ENCODE measurements around the gene CAPN13. TPM values are rescaled to one million over a fixed set of nuclear protein-coding genes. Genes with fewer than 3 reads are reported as not detected.

Gene CAPN13
- total RNA-seq, 1 donor from 2014 or later, result not detected

GRCh38 chr2:30690126-30690561, 117.1 kb downstream of the CAPN13 start:
- H3K36me3 Mint-ChIP-seq, result no peaks in the 10 kb centered on the region
- H3K79me2 ChIP-seq (ENCODE audit: low read depth), result no peaks in the 10 kb centered on the region
- H3K27ac Mint-ChIP-seq, result no peak overlapping the region
- H3K27me3 Mint-ChIP-seq (ENCODE audit: insufficient read depth, low read depth), result no peaks in the 10 kb centered on the region
- H3K4me1 ChIP-seq, result peaks cover 4% of the 10 kb centered on the region
- H3F3A ChIP-seq (ENCODE audit: low read depth), result no peaks in the 10 kb centered on the region
- no peak for TF ChIP-seq EZH2phosphoT487 (IDR thresholded peaks at IDR 0.05)
- TF ChIP-seq EZH2 (IDR thresholded peaks at IDR 0.05), result no peak
- no peak overlapping the region for H3K4me3 ChIP-seq
- H4K20me1 ChIP-seq (ENCODE audit: low read depth), result no peaks in the 10 kb centered on the region
- no peaks in the 10 kb centered on the region for H3K27me3 ChIP-seq
- H3K36me3 ChIP-seq, result no peaks in the 10 kb centered on the region
- H3K4me3 Mint-ChIP-seq, result no peak overlapping the region
- no peaks in the 10 kb centered on the region for H3K9me3 Mint-ChIP-seq
- H3K27ac ChIP-seq, result no peak overlapping the region
- H2AFZ ChIP-seq (replicated peaks), result no peak overlapping the region
- H3K9me3 ChIP-seq (ENCODE audit: low read depth), result no peaks in the 10 kb centered on the region
- no peak overlapping the region for H3K9ac ChIP-seq
- no peak overlapping the region for H3K4me2 ChIP-seq
- no peaks in the 10 kb centered on the region for H3K4me1 Mint-ChIP-seq
- DNase-seq (ENCODE audit: low spot score), result no peak

DNA sequence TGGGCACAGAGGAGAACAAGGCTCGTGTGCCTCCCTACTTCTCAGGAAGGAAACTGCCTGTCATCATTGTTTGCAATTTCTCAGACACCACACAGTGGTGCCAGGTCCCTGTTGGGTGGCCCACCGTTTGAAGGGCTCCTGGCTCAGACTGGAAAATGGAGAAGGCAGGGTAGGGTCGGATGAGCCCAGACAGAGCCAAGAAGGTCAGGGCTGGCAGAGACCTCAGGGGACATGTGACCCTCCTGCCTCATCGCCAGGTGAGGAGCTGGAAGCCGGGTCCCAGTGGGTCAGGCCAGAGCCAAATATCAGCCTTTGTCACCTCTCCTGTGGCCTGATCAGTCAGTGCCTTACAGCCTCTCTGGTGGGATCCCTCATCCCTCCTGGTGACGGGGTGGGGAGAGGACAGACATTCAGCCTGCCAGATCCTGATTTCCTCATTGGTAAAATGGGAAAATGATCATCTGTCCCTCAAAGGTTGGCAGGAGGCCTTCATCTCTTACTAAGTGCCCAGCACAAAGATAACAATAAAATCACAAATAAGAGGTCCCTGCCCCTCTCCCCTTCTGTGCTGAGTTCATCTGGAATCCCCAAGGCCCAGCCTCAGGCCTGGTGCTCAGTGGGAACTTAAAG, 117.6 kb downstream of the CAPN13 start:
- Histone ChIP-seq H3K4me1 (peaks cover 4% of the 10 kb centered on the region), H3K27ac (no peak overlapping the region), H3K36me3 (no peaks in the 10 kb centered on the region), H2AFZ (replicated peaks) (no peak overlapping the region), H3K4me2 (no peak overlapping the region), H3K79me2 (ENCODE audit: low read depth) (no peaks in the 10 kb centered on the region), H3K9me3 (ENCODE audit: low read depth) (no peaks in the 10 kb centered on the region), H3F3A (ENCODE audit: low read depth) (no peaks in the 10 kb centered on the region), H3K4me3 (no peak overlapping the region), H4K20me1 (ENCODE audit: low read depth) (no peaks in the 10 kb centered on the region), H3K27me3 (no peaks in the 10 kb centered on the region), H3K9ac (no peak overlapping the region)
- no peaks in the 10 kb centered on the region for H3K4me1 Mint-ChIP-seq
- H3K4me3 Mint-ChIP-seq, result no peak overlapping the region
- H3K9me3 Mint-ChIP-seq, result no peaks in the 10 kb centered on the region
- H3K27ac Mint-ChIP-seq, result no peak overlapping the region
- TF ChIP-seq EZH2phosphoT487 (IDR thresholded peaks at IDR 0.05) (no peak), CTCF (IDR thresholded peaks at IDR 0.05) (no peak), EZH2 (IDR thresholded peaks at IDR 0.05) (no peak)
- no peak for DNase-seq (ENCODE audit: low spot score)
- no peaks in the 10 kb centered on the region for H3K27me3 Mint-ChIP-seq (ENCODE audit: insufficient read depth, low read depth)
- H3K36me3 Mint-ChIP-seq, result no peaks in the 10 kb centered on the region

GRCh38 chr2:30688956-30689401, 118.3 kb downstream of the CAPN13 start:
- no peak for DNase-seq (ENCODE audit: low spot score)

More at GRCh38 chr2:30688956-30689401, 118.3 kb downstream of the CAPN13 start:
- Mint-ChIP-seq H3K27me3 (ENCODE audit: insufficient read depth, low read depth) (no peaks in the 10 kb centered on the region), H3K36me3 (no peaks in the 10 kb centered on the region), H3K9me3 (no peaks in the 10 kb centered on the region), H3K4me3 (no peak overlapping the region), H3K27ac (no peak overlapping the region), H3K4me1 (no peaks in the 10 kb centered on the region)
- H3K9ac ChIP-seq, result no peak overlapping the region
- no peaks in the 10 kb centered on the region for H3K79me2 ChIP-seq (ENCODE audit: low read depth)
- no peaks in the 10 kb centered on the region for H4K20me1 ChIP-seq (ENCODE audit: low read depth)
- no peak overlapping the region for H3K27ac ChIP-seq
- H3K4me3 ChIP-seq, result no peak overlapping the region
- no peaks in the 10 kb centered on the region for H3F3A ChIP-seq (ENCODE audit: low read depth)
- H3K4me2 ChIP-seq, result no peak overlapping the region
- no peaks in the 10 kb centered on the region for H3K9me3 ChIP-seq (ENCODE audit: low read depth)
- no peaks in the 10 kb centered on the region for H3K27me3 ChIP-seq
- H2AFZ ChIP-seq (replicated peaks), result peak overlapping the region; percentile 76
- no peak for TF ChIP-seq EZH2phosphoT487 (IDR thresholded peaks at IDR 0.05)
- no peak for TF ChIP-seq EZH2 (IDR thresholded peaks at IDR 0.05)
- no peak for TF ChIP-seq CTCF (IDR thresholded peaks at IDR 0.05)
- no peaks in the 10 kb centered on the region for H3K36me3 ChIP-seq
- peaks cover 4% of the 10 kb centered on the region for H3K4me1 ChIP-seq
